Measurements from ENCODE around the gene FAM163B. TPM values are rescaled to one million over a fixed set of nuclear protein-coding genes. Genes with fewer than 3 reads are reported as not detected.
A peak's percentile ranks its signal among the peaks of the same experiment; 100 is the strongest.

FAM163B gene
- total RNA-seq, 1 donor from 2014 or later: not detected

DNA sequence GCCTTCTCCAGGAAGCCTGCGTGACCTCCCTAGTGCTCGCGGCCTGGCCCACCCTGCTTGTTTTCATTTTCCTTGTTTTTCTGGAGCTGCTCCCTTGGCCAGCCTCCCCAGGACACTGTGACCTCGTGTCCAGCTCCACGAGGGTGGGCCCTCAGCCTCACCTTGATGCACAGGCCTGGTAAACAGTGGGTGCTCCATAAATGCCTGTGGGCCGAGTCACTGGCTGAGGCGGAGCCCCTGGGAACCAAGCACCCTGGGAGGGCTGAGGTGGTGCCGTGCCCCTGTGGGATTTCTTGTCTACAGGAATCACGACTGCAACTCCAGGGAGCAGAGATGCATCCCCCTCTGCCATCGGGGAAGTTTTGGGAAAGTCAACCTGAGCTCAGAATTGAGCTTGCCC is 17.2 kb downstream of the FAM163B start:
- H3K9me3 Mint-ChIP-seq: peaks cover 5% of the 10 kb centered on the region
- DNase-seq (ENCODE audit: low read depth, low spot score): no peak
- H3K4me3 Mint-ChIP-seq: no peak overlapping the region
- no peak for TF ChIP-seq CTCF (conservative IDR thresholded peaks at IDR 0.05)
- peaks cover 2% of the 10 kb centered on the region for H3K36me3 Mint-ChIP-seq (ENCODE audit: low read depth)
- no peak overlapping the region for H3K27ac Mint-ChIP-seq (ENCODE audit: unreplicated experiment)
- H3K4me1 Mint-ChIP-seq: no peaks in the 10 kb centered on the region
- H3K27me3 Mint-ChIP-seq (ENCODE audit: low read depth): peaks cover 4% of the 10 kb centered on the region

DNA sequence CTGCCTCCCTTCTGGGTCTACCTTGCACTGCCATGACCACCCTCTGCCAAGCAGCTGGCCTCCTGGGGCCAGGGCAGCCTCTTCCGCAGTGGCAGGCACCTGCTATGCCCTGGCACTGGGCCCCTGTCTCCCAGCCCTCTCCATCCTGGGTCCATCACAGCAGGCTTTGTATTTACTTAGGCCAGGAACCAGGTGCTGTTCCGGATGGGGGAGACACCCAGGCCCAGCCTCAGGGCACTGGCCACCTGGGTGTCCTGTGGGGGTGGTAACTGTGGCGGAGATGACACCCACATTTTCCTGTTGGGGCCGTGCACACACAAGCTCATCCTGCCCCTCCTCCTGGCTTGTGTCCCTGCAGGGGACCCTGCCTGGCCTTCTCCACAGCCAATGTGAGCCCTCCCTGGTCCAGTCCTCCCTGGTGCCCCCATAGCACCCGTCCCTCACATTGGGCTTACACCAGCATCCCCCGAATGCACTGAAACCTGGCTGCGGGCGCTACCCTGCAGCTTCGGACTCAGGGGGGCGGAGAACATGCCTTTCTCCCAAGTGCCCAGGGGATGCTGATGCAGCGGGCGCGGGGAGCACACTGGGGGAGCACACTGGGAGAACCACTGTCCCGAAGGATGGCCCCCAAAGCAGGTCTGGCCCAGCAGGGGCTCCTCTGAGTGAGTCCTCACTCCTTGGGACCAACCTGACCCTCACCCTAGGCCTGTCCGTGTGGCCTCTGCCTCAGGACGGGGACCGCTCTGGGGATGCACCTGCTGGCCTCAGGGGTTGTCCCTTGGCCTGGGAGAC is 17.9 kb downstream of the FAM163B start:
- Mint-ChIP-seq H3K4me3 (no peak overlapping the region), H3K9me3 (peaks cover 4% of the 10 kb centered on the region), H3K36me3 (ENCODE audit: low read depth) (no peaks in the 10 kb centered on the region), H3K27me3 (ENCODE audit: low read depth) (peaks cover 4% of the 10 kb centered on the region), H3K4me1 (no peaks in the 10 kb centered on the region), H3K27ac (ENCODE audit: unreplicated experiment) (no peak overlapping the region)
- no peak for TF ChIP-seq CTCF (conservative IDR thresholded peaks at IDR 0.05)
- DNase-seq (ENCODE audit: low read depth, low spot score): no peak

- no peak for TF ChIP-seq CTCF (conservative IDR thresholded peaks at IDR 0.05)
- H3K4me3 Mint-ChIP-seq: no peak overlapping the region
Observed at GRCh38 chr9:133590231-133590855, 18.8 kb downstream of the FAM163B start.

GRCh38 chr9:133589454-133590227 is 19.5 kb downstream of the FAM163B start:
- peak; percentile 62 for TF ChIP-seq CTCF (conservative IDR thresholded peaks at IDR 0.05)
- peaks cover 4% of the 10 kb centered on the region for H3K9me3 Mint-ChIP-seq
- H3K27ac Mint-ChIP-seq (ENCODE audit: unreplicated experiment): no peak overlapping the region
- DNase-seq (ENCODE audit: low read depth, low spot score): no peak
- H3K4me1 Mint-ChIP-seq: peaks cover 6% of the 10 kb centered on the region
- H3K36me3 Mint-ChIP-seq (ENCODE audit: low read depth): no peaks in the 10 kb centered on the region
- H3K27me3 Mint-ChIP-seq (ENCODE audit: low read depth): peaks cover 12% of the 10 kb centered on the region
- no peak overlapping the region for H3K4me3 Mint-ChIP-seq

More at GRCh38 chr9:133590231-133590855, 18.8 kb downstream of the FAM163B start:
- no peak for DNase-seq (ENCODE audit: low read depth, low spot score)
- peaks cover 9% of the 10 kb centered on the region for H3K27me3 Mint-ChIP-seq (ENCODE audit: low read depth)
- H3K36me3 Mint-ChIP-seq (ENCODE audit: low read depth): no peaks in the 10 kb centered on the region
- no peak overlapping the region for H3K27ac Mint-ChIP-seq (ENCODE audit: unreplicated experiment)
- peaks cover 3% of the 10 kb centered on the region for H3K4me1 Mint-ChIP-seq
- peaks cover 4% of the 10 kb centered on the region for H3K9me3 Mint-ChIP-seq

- DNase-seq (ENCODE audit: low read depth, low spot score): no peak
- H3K4me1 Mint-ChIP-seq: peaks cover 11% of the 10 kb centered on the region
- H3K36me3 Mint-ChIP-seq (ENCODE audit: low read depth): no peaks in the 10 kb centered on the region
- H3K4me3 Mint-ChIP-seq: no peak overlapping the region
- no peak for TF ChIP-seq CTCF (conservative IDR thresholded peaks at IDR 0.05)
- H3K27me3 Mint-ChIP-seq (ENCODE audit: low read depth): peaks cover 13% of the 10 kb centered on the region
- peaks cover 4% of the 10 kb centered on the region for H3K9me3 Mint-ChIP-seq
- no peak overlapping the region for H3K27ac Mint-ChIP-seq (ENCODE audit: unreplicated experiment)
Observed at GRCh38 chr9:133587466-133587865, 21.7 kb downstream of the FAM163B start.

Data from neural crest cell (in vitro differentiated cells).